Caco-2 (cell line): ENCODE measurements around the gene MRPL51. TPM values are rescaled to one million over a fixed set of nuclear protein-coding genes. Genes with fewer than 3 reads are reported as not detected.
"Not testable (repeated sequence)": the region's sequence is repeated elsewhere in the genome, so short reads cannot be mapped to it uniquely, and the experiment has no call there.

Source experiments
- BruUV-seq: library from RNA; stranded (reverse); fragments of 400-500 nt; replicated peaks from 2 replicates; lab custom pipeline; 2021; lab: Mats Ljungman, UMichigan
- CTCF ChIA-PET: fragments of 300-600 bp; sonication (Branson Sonifier 250); formaldehyde crosslinking; loops from one replicate; lab custom pipeline; 2022; ENCODE audit warnings: antibody characterized with exemption; lab: Charles Lee
- POLR2A ChIA-PET: fragments of 300-600 bp; sonication (Branson Sonifier 250); formaldehyde crosslinking; loops from one replicate; lab custom pipeline; 2022; ENCODE audit warnings: antibody characterized with exemption; lab: Charles Lee
- DNase-seq, 2 experiments: peaks; one replicate each; pipeline versions ENCODE4 v3.0.0 to v3.0.0-alpha.2; 2020 to 2022
- H3K27me3 ChIP-seq: replicated peaks from 2 replicates; pipeline ENCODE4 v1.6.0; 2011; ENCODE audit warnings: low read length; ENCODE audit not compliant: control insufficient read depth, insufficient read depth
- H3K36me3 ChIP-seq: 2 replicates; pipeline ENCODE4 v1.5.1; 2011; ENCODE audit warnings: low read length; ENCODE audit not compliant: control insufficient read depth, insufficient read depth
- H3K4me1 ChIP-seq: fragments of 250-450 bp; sonication (Bioruptor Pico); 2 replicates; pipeline ENCODE4 v1.5.1; 2020; ENCODE audit warnings: mild to moderate bottlenecking
- H3K4me3 ChIP-seq: 2 replicates; pipeline ENCODE4 v1.5.1; 2011; ENCODE audit warnings: low read depth, mild to moderate bottlenecking, control low read depth, low read length
- H3K9me3 ChIP-seq: fragments of 250-450 bp; sonication (Bioruptor Pico); 2 replicates; pipeline ENCODE4 v1.5.1; 2020; ENCODE audit warnings: mild to moderate bottlenecking, moderate library complexity
- H3K27ac Mint-ChIP-seq: one replicate; pipeline ENCODE4 v1.8.0; 2022; ENCODE audit warnings: mixed read lengths; ENCODE audit not compliant: unreplicated experiment
- H3K27me3 Mint-ChIP-seq: one replicate; pipeline ENCODE4 v1.8.0; 2022; ENCODE audit warnings: mixed read lengths; ENCODE audit not compliant: insufficient read depth, unreplicated experiment
- H3K36me3 Mint-ChIP-seq: one replicate; pipeline ENCODE4 v1.8.0; 2022; ENCODE audit warnings: mild to moderate bottlenecking, mixed read lengths; ENCODE audit not compliant: insufficient read depth, unreplicated experiment
- H3K4me1 Mint-ChIP-seq: one replicate; pipeline ENCODE4 v1.8.0; 2022; ENCODE audit warnings: low read depth, mixed read lengths; ENCODE audit not compliant: unreplicated experiment
- H3K4me3 Mint-ChIP-seq: one replicate; pipeline ENCODE4 v1.8.0; 2022; ENCODE audit warnings: mild to moderate bottlenecking, moderate library complexity, mixed read lengths; ENCODE audit not compliant: unreplicated experiment
- H3K9me3 Mint-ChIP-seq: one replicate; pipeline ENCODE4 v1.8.0; 2022; ENCODE audit warnings: mixed read lengths; ENCODE audit not compliant: unreplicated experiment
- intact Hi-C: fragments of 100-400 bp; cut with micrococcal nuclease; formaldehyde crosslinking; loops from one replicate; pipeline ENCODE4 v1.10.0; 2022; ENCODE audit not compliant: unreplicated experiment
- total RNA-seq: library from RNA; stranded (reverse); gene quantifications from 2 replicates; pipeline ENCODE4 v1.2.3, GENCODE V29; 2022
- TF ChIP-seq, protein P1 (sequence below), 2 experiments: fragments of 200-600 bp in 1 of 2; IDR thresholded peaks; 1 replicate in 1 of 2; 2 replicates in 1 of 2; pipeline versions ENCODE4 v1.5.1 to v1.8.0; 2011 to 2022; ENCODE audit warnings: antibody characterized with exemption in 1 of 2, control low read depth in 1 of 2, inconsistent platforms in 1 of 2, low read depth in 1 of 2, low read length in 1 of 2, mild to moderate bottlenecking in 1 of 2, moderate library complexity in 1 of 2; ENCODE audit not compliant: insufficient read depth in 1 of 2, severe bottlenecking in 1 of 2, unreplicated experiment in 1 of 2

The MRPL51 gene
- total RNA-seq, 1 experiment from 2014 or later = 456 TPM

DNA sequence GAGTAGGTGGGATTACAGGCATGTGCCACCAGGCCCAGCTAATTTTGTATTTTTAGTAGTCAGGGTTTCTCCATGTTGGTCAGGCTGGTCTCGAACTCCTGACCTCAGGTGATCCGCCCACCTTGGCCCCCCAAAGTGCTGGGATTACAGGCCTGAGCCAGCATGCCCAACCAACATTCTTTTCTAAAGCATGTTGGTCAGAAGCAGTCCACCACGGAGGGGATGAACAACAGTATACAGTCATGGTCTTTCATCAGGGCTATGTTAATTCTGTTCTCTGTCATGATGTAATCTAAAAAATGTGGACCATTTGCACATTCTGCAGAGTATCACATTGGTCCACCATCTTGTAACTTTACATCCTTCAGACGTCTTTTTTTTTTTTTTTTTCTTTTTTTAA, 3.6 kb downstream of the MRPL51 start:
- Mint-ChIP-seq H3K36me3 (peaks cover 29% of the 10 kb centered on the region), H3K4me3 (no peak overlapping the region), H3K27me3 (no peaks in the 10 kb centered on the region), H3K9me3 (no peaks in the 10 kb centered on the region), H3K27ac (no peak overlapping the region), H3K4me1 (no peaks in the 10 kb centered on the region)
- CTCF ChIA-PET = interaction anchor here (0.6 to 0.7 kb wide), 2 partner anchors 24 to 49 kb away, joined by 4 read pairs; no protein-coding TSS in a partner anchor
- Histone ChIP-seq H3K27me3 (no peaks in the 10 kb centered on the region), H3K9me3 (no peaks in the 10 kb centered on the region), H3K4me1 (no peaks in the 10 kb centered on the region), H3K4me3 (no peak overlapping the region), H3K36me3 (no peaks in the 10 kb centered on the region)
- BruUV-seq = no TSS peak
- intact Hi-C loops = no loop called here
- DNase-seq = no peak
- POLR2A ChIA-PET = interaction anchor here (0.6 to 1.1 kb wide), 3 partner anchors 19 to 385 kb away, joined by 3 to 14 read pairs (median 4); partner anchors contain the start of gene VAMP1
- TF ChIP-seq, protein P1, sequence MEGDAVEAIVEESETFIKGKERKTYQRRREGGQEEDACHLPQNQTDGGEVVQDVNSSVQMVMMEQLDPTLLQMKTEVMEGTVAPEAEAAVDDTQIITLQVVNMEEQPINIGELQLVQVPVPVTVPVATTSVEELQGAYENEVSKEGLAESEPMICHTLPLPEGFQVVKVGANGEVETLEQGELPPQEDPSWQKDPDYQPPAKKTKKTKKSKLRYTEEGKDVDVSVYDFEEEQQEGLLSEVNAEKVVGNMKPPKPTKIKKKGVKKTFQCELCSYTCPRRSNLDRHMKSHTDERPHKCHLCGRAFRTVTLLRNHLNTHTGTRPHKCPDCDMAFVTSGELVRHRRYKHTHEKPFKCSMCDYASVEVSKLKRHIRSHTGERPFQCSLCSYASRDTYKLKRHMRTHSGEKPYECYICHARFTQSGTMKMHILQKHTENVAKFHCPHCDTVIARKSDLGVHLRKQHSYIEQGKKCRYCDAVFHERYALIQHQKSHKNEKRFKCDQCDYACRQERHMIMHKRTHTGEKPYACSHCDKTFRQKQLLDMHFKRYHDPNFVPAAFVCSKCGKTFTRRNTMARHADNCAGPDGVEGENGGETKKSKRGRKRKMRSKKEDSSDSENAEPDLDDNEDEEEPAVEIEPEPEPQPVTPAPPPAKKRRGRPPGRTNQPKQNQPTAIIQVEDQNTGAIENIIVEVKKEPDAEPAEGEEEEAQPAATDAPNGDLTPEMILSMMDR (IDR thresholded peaks at IDR 0.05; ENCODE audit: insufficient read depth in 1 of 2, low read depth in 1 of 2, low read length in 1 of 2, severe bottlenecking in 1 of 2, unreplicated experiment in 1 of 2) = no peak

DNA sequence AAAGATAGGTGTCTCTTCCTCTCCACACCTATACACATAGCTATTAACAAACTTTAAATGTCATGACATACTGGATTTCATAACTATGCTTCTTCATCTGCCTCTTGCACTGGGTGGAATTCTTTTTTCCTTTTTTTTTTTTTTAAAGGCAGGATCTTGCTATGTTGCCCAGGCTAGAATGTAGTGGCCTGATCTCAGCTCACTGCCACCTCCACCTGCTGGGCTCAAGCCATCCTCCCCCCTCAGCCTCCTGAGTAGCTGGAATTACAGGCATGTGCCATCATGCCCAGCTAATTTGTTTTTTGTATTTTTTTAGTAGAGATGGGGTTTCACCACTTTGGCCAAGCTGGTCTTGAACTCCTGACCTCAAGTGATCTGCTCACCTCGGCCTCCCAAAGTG, 4.8 kb downstream of the MRPL51 start:
- POLR2A ChIA-PET = interaction anchor here (0.6 to 1.7 kb wide), 4 partner anchors 17 to 437 kb away, joined by 3 to 37 read pairs (median 7); partner anchors contain the start of genes GAPDH and VAMP1
- Histone ChIP-seq H3K36me3 (no peaks in the 10 kb centered on the region), H3K9me3 (no peaks in the 10 kb centered on the region), H3K4me1 (no peaks in the 10 kb centered on the region), H3K4me3 (no peak overlapping the region), H3K27me3 (no peaks in the 10 kb centered on the region)
- peaks cover 17% of the 10 kb centered on the region for H3K36me3 Mint-ChIP-seq
- TF ChIP-seq, protein P1 (IDR thresholded peaks at IDR 0.05; ENCODE audit: insufficient read depth in 1 of 2, low read depth in 1 of 2, low read length in 1 of 2, severe bottlenecking in 1 of 2, unreplicated experiment in 1 of 2) = no peak
- CTCF ChIA-PET = interaction anchor here (0.5 to 1.2 kb wide), 2 partner anchors 15 to 49 kb away, joined by 4 to 5 read pairs; no protein-coding TSS in a partner anchor
- BruUV-seq = no TSS peak
- intact Hi-C loops = no loop called here
- no peaks in the 10 kb centered on the region for H3K9me3 Mint-ChIP-seq
- H3K4me3 Mint-ChIP-seq = no peak overlapping the region
- no peaks in the 10 kb centered on the region for H3K4me1 Mint-ChIP-seq
- no peak overlapping the region for H3K27ac Mint-ChIP-seq
- DNase-seq = no peak
- no peaks in the 10 kb centered on the region for H3K27me3 Mint-ChIP-seq

GRCh38 chr12:6478416-6478815, 14.6 kb downstream of the MRPL51 start:
- H3K4me3 Mint-ChIP-seq = no peak overlapping the region
- Histone ChIP-seq H3K36me3 (no peaks in the 10 kb centered on the region), H3K9me3 (0 out of 2 replicates have a peak, but pooled peaks cover 8% of the 10 kb centered on the region), H3K27me3 (no peaks in the 10 kb centered on the region), H3K4me1 (0 out of 2 replicates have a peak, but pooled peaks cover 5% of the 10 kb centered on the region), H3K4me3 (no peak overlapping the region)
- intact Hi-C loops = no loop called here
- H3K27ac Mint-ChIP-seq = no peak overlapping the region
- H3K9me3 Mint-ChIP-seq = peaks cover 10% of the 10 kb centered on the region
- ChIA-PET POLR2A (no interaction called here), CTCF (interaction anchor here (1.1 kb wide), 1 partner anchor 13 kb away, joined by 3 read pairs; no protein-coding TSS in a partner anchor)
- peaks cover 12% of the 10 kb centered on the region for H3K4me1 Mint-ChIP-seq
- DNase-seq = no peak
- no TSS peak for BruUV-seq
- TF ChIP-seq, protein P1 (IDR thresholded peaks at IDR 0.05; ENCODE audit: insufficient read depth in 1 of 2, low read depth in 1 of 2, low read length in 1 of 2, severe bottlenecking in 1 of 2, unreplicated experiment in 1 of 2) = no peak
- H3K36me3 Mint-ChIP-seq = no peaks in the 10 kb centered on the region
- no peaks in the 10 kb centered on the region for H3K27me3 Mint-ChIP-seq

- H3K27me3 Mint-ChIP-seq, H3K27ac Mint-ChIP-seq, H3K36me3 ChIP-seq, H3K9me3 ChIP-seq, H3K27me3 ChIP-seq, H3K36me3 Mint-ChIP-seq, POLR2A ChIA-PET, H3K4me3 ChIP-seq, H3K4me1 ChIP-seq, DNase-seq, BruUV-seq, intact Hi-C loops, H3K9me3 Mint-ChIP-seq, H3K4me3 Mint-ChIP-seq, CTCF ChIA-PET: not testable (repeated sequence)
- H3K4me1 Mint-ChIP-seq = peaks cover 12% of the 10 kb centered on the region
These were observed 15.3 kb downstream of the MRPL51 start for GRCh38 chr12:6477601-6478377.
